ENCODE results near the gene SLC39A10. TPM values are rescaled to one million over a fixed set of nuclear protein-coding genes. Genes with fewer than 3 reads are reported as not detected.

Gene SLC39A10
- total RNA-seq, 4 donors from 2014 or later = 1.6 to 3.5 (median 2.1) TPM

DNA sequence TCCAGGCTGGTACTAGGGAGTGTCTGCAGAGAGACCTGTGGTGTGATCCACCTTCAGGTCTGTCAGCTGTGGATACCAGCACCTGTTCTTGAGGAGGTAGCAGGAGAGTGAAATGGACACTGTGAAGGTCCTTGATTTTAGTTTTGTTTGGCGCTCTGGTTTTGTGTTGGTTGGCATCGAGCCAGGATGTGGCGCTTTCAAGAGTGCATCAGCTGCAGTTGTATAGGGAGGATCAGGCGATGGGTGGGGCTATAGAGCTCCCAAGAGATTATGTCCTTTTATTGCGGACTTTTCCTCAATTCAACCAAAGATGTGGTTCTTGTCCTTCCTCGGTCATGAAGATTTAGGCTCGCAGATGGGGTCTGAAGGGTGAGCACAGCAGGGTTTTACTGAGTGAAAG, 37.5 kb downstream of the SLC39A10 start:
- H3K27me3 ChIP-seq = no peaks in the 10 kb centered on the region
- no peaks in the 10 kb centered on the region for H3K4me1 ChIP-seq
- H3K36me3 ChIP-seq = peaks cover 0 to 10% of the 10 kb centered on the region in 2 donors
- TF ChIP-seq POLR2A (IDR thresholded peaks at IDR 0.05) (no peak), CTCF (IDR thresholded peaks at IDR 0.05 in 4 of 5, conservative IDR thresholded peaks at IDR 0.05 in 1 of 5) (no peak)
- intact Hi-C loops (cut with DNase I; ENCODE audit: low total_unique reads) (no loop called here), in situ Hi-C loops (cut with MboI; ENCODE audit: low sequenced_read_pairs in 4 of 4) (no loop called here)
- H3K4me3 ChIP-seq = no peak overlapping the region
- H3K27ac ChIP-seq = no peak overlapping the region
- DNase-seq (no peak), ATAC-seq (no peak)
- no peaks in the 10 kb centered on the region for H3K9me3 ChIP-seq

DNA sequence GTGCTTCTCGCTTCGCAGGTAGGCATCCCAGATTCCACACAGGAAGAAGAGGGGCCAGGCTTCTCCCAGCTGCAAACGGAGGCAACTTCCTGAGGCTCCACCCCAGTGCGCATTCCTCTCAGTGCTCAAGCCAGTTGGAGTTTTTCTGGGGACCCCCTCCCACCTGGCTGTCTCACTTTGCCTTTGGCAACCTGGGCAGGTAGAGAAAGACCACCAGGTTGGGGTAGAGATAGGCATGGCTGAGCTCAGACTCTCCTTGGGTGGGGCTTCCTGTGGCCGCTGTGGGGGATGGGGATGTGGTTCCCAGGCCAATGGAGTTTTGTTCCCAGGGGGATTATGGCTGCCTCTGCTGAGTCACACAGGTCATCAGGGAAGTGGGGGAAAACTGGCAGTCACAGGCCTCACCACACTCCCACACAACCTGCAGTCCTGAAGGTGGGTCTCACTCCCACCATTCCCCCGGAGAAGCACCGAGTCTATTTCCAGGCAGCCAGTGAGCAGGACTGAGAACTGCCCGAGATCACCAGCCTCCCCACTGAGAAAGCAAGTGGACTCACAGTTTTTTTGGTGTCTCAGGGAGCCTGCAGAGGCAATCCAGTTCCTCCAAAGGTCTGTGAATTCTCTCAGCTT, 38.1 kb downstream of the SLC39A10 start:
- no peak for TF ChIP-seq CTCF (IDR thresholded peaks at IDR 0.05 in 4 of 5, conservative IDR thresholded peaks at IDR 0.05 in 1 of 5)
- TF ChIP-seq POLR2A (IDR thresholded peaks at IDR 0.05) = no peak
- ATAC-seq (no peak), DNase-seq (no peak)
- Histone ChIP-seq H3K4me1 (no peaks in the 10 kb centered on the region), H3K27me3 (no peaks in the 10 kb centered on the region), H3K4me3 (no peak overlapping the region), H3K9me3 (no peaks in the 10 kb centered on the region), H3K27ac (no peak overlapping the region), H3K36me3 (peaks cover 0 to 10% of the 10 kb centered on the region in 2 donors)
- intact Hi-C loops (cut with DNase I; ENCODE audit: low total_unique reads) = no loop called here
- in situ Hi-C loops (cut with MboI; ENCODE audit: low sequenced_read_pairs in 4 of 4) = no loop called here

DNA sequence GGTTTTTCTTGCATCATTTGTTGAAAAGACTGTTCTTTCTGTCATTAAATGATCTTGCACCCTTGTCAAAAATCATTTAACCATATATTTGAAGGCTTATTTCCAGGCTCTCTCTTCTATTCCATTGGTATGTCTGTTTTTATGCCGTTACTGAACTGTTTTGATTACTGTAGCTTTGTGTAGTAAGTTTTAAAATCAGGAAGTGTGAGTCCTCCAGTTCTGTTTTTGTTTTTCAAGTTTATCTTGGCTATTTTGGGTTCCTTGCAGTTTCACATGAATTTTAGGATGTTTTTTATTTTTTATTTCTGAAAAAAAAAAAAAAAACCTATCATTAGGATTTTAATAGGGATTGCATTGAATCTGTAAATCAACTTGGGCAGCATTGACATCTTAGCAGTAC, 39.0 kb downstream of the SLC39A10 start:
- DNase-seq = no peak
- intact Hi-C loops (cut with DNase I; ENCODE audit: low total_unique reads) (no loop called here), in situ Hi-C loops (cut with MboI; ENCODE audit: low sequenced_read_pairs in 4 of 4) (no loop called here)
- Histone ChIP-seq H3K27me3 (no peaks in the 10 kb centered on the region), H3K4me3 (no peak overlapping the region), H3K36me3 (peaks cover 0 to 10% of the 10 kb centered on the region in 2 donors), H3K9me3 (peaks cover 0 to 6% (median 0%) of the 10 kb centered on the region in 3 donors), H3K27ac (no peak overlapping the region), H3K4me1 (no peaks in the 10 kb centered on the region)
- TF ChIP-seq POLR2A (IDR thresholded peaks at IDR 0.05) (no peak), CTCF (IDR thresholded peaks at IDR 0.05 in 4 of 5, conservative IDR thresholded peaks at IDR 0.05 in 1 of 5) (no peak)
- no peak for ATAC-seq

GRCh38 chr2:195697681-195698220, 40.7 kb downstream of the SLC39A10 start:
- H3K9me3 ChIP-seq = peaks cover 0 to 6% (median 0%) of the 10 kb centered on the region in 3 donors
- intact Hi-C loops (cut with DNase I; ENCODE audit: low total_unique reads) = no loop called here
- H3K4me1 ChIP-seq = no peaks in the 10 kb centered on the region
- ATAC-seq (no peak), DNase-seq (no peak)
- in situ Hi-C loops (cut with MboI; ENCODE audit: low sequenced_read_pairs in 4 of 4) = no loop called here
- no peaks in the 10 kb centered on the region for H3K36me3 ChIP-seq
- no peaks in the 10 kb centered on the region for H3K27me3 ChIP-seq
- no peak overlapping the region for H3K4me3 ChIP-seq
- H3K27ac ChIP-seq = no peak overlapping the region
- TF ChIP-seq POLR2A (IDR thresholded peaks at IDR 0.05) = no peak
- no peak for TF ChIP-seq CTCF (IDR thresholded peaks at IDR 0.05 in 4 of 5, conservative IDR thresholded peaks at IDR 0.05 in 1 of 5)
